HT1080 (cell line): ENCODE measurements around the gene DZIP1. TPM values are rescaled to one million over a fixed set of nuclear protein-coding genes. Genes with fewer than 3 reads are reported as not detected.

ENCODE experiments used
- DNase-seq: peaks from one replicate; pipeline ENCODE4 v3.0.0-alpha.2; 2015; ENCODE audit warnings: low read depth
- total RNA-seq: library from RNA; depleted of rRNA; stranded (reverse); fragments of >200 nt; shearing (Covaris generic); gene quantifications from 2 replicates; pipeline ENCODE4 v1.2.3, GENCODE V29; 2014; rRNA removed

DZIP1 gene
- total RNA-seq, 1 experiment from 2014 or later, result 25.0 TPM

- DNase-seq, result no peak
Observed at GRCh38 chr13:95552208-95552538, 92.3 kb downstream of the DZIP1 start.

GRCh38 chr13:95547531-95548167 lies 96.9 kb downstream of the DZIP1 start:
- no peak for DNase-seq

GRCh38 chr13:95546919-95547318 lies 97.6 kb downstream of the DZIP1 start:
- no peak for DNase-seq

- DNase-seq, result no peak
Observed at GRCh38 chr13:95544293-95544692, 100.2 kb downstream of the DZIP1 start.

GRCh38 chr13:95541911-95542474 lies 102.5 kb downstream of the DZIP1 start:
- no peak for DNase-seq

GRCh38 chr13:95541308-95541707 lies 103.2 kb downstream of the DZIP1 start:
- no peak for DNase-seq

GRCh38 chr13:95540888-95541287 lies 103.6 kb downstream of the DZIP1 start:
- no peak for DNase-seq

GRCh38 chr13:95536632-95537241 lies 107.8 kb downstream of the DZIP1 start:
- DNase-seq, result peak; percentile 39

- DNase-seq, result peak; percentile 98
Observed at GRCh38 chr13:95535243-95535642, 109.3 kb downstream of the DZIP1 start.

GRCh38 chr13:95533545-95534160 lies 110.9 kb downstream of the DZIP1 start:
- no peak for DNase-seq

- peak; percentile 98 for DNase-seq
Observed at GRCh38 chr13:95530178-95530577, 114.3 kb downstream of the DZIP1 start.

Other genes with a start within 250 kb of the DZIP1 start
- gene CLDN10, start 92.0 kb downstream of the DZIP1 start, total RNA-seq, result not detected in 2 replicates
- 17.6 and 21.8 TPM in 2 replicates for gene DNAJC3, start 32.4 kb upstream of the DZIP1 start, total RNA-seq